MM.1S (cell line): ENCODE results near the gene KLHL42.

ENCODE experiments used
- EZH2 ChIP-seq: fragments of 300-600 bp; sonication (generic); optimal IDR thresholded peaks from 2 replicates; pipeline ENCODE3; 2017; ENCODE audit warnings: low read depth, mild to moderate bottlenecking, antibody characterized with exemption, low read length, mixed read lengths
- TF ChIP-seq, protein P1 (sequence below): fragments of 300-600 bp; sonication (generic); IDR thresholded peaks from 2 replicates; pipeline ENCODE4 v1.5.1; 2016; ENCODE audit warnings: antibody characterized with exemption, low read length, mixed read lengths

DNA sequence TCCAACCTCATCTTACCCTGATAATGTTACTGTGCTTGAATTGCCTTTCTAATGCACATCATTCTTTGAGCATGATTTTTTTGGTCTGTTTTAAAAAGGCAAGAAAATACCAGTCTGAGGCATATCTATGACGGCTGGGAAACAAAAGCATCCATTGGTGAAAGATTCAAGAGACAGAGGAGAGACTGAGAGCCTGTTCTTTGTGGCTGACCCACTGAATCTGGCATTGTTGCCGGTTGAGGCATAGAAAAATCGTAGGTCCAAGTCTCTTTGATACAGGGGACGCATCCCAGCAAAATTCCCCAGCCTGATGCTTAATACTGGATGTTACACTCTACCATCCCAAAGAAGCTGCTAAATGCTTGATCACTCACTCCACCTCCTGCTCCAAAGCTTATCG, 2.9 kb upstream of the KLHL42 start:
- TF ChIP-seq, protein P1, sequence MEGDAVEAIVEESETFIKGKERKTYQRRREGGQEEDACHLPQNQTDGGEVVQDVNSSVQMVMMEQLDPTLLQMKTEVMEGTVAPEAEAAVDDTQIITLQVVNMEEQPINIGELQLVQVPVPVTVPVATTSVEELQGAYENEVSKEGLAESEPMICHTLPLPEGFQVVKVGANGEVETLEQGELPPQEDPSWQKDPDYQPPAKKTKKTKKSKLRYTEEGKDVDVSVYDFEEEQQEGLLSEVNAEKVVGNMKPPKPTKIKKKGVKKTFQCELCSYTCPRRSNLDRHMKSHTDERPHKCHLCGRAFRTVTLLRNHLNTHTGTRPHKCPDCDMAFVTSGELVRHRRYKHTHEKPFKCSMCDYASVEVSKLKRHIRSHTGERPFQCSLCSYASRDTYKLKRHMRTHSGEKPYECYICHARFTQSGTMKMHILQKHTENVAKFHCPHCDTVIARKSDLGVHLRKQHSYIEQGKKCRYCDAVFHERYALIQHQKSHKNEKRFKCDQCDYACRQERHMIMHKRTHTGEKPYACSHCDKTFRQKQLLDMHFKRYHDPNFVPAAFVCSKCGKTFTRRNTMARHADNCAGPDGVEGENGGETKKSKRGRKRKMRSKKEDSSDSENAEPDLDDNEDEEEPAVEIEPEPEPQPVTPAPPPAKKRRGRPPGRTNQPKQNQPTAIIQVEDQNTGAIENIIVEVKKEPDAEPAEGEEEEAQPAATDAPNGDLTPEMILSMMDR, result no peak
- TF ChIP-seq EZH2, result no peak
